Gastroesophageal sphincter (tissue), 3 donors: ENCODE measurements around the gene SGO2.

Experiments used
- POLR2A ChIP-seq, 2 donors: fragments of 450-650 bp; IDR thresholded peaks; one replicate each; pipeline ENCODE4 v1.6.1; 2017; ENCODE audit warnings: antibody characterized with exemption in 2 of 2, mild to moderate bottlenecking in 2 of 2, moderate library complexity in 1 of 2
- POLR2AphosphoS5 ChIP-seq: sonication (generic); formaldehyde crosslinking; IDR thresholded peaks from one replicate; pipeline ENCODE4 v1.6.1; 2017; ENCODE audit warnings: antibody characterized with exemption
- TF ChIP-seq, protein P1 (sequence below), 4 experiments: fragments of 200-600 bp in 2 of 4; fragments of 450-650 bp in 2 of 4; sonication (generic) in 1 of 4; IDR thresholded peaks; one replicate each; pipeline ENCODE4 v1.5.1; 2017 to 2019; ENCODE audit warnings: antibody characterized with exemption in 4 of 4, mild to moderate bottlenecking in 2 of 4, moderate library complexity in 2 of 4

DNA sequence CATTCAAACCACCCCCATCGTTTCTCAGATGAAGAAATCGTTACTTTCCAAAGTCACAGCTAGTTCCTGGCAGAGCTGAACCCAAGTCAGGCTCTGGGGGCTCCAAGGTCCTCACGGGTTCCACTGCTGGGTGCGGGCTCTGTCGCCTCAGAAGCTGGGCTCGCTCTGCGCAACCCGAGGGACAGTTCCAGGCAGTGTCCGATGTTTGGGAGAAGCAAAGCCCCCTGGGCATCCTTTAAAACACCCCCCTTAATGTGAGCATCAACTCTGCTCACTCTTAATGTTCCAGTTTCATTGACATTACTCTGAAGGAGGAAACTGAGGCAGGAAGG, 60.6 kb downstream of the SGO2 start:
- TF ChIP-seq POLR2AphosphoS5 (no peak), POLR2A (IDR thresholded peaks at IDR 0.05) (no peak)
- TF ChIP-seq, protein P1, sequence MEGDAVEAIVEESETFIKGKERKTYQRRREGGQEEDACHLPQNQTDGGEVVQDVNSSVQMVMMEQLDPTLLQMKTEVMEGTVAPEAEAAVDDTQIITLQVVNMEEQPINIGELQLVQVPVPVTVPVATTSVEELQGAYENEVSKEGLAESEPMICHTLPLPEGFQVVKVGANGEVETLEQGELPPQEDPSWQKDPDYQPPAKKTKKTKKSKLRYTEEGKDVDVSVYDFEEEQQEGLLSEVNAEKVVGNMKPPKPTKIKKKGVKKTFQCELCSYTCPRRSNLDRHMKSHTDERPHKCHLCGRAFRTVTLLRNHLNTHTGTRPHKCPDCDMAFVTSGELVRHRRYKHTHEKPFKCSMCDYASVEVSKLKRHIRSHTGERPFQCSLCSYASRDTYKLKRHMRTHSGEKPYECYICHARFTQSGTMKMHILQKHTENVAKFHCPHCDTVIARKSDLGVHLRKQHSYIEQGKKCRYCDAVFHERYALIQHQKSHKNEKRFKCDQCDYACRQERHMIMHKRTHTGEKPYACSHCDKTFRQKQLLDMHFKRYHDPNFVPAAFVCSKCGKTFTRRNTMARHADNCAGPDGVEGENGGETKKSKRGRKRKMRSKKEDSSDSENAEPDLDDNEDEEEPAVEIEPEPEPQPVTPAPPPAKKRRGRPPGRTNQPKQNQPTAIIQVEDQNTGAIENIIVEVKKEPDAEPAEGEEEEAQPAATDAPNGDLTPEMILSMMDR (IDR thresholded peaks at IDR 0.05), result no peak
